GM19324 (cell line): ENCODE results near the gene GABARAPL2.
A peak's percentile ranks its signal among the peaks of the same experiment; 100 is the strongest.
"Not testable (repeated sequence)": the region's sequence is repeated elsewhere in the genome, so short reads cannot be mapped to it uniquely, and the experiment has no call there.

Experiments used
- ATAC-seq: cut with Tn5 transposase; IDR thresholded peaks from one replicate; pipeline ENCODE4 v1.9.1; 2021; ENCODE audit warnings: mild to moderate bottlenecking, moderate library complexity; ENCODE audit not compliant: unreplicated experiment, low FRiP score

GABARAPL2 gene

DNA sequence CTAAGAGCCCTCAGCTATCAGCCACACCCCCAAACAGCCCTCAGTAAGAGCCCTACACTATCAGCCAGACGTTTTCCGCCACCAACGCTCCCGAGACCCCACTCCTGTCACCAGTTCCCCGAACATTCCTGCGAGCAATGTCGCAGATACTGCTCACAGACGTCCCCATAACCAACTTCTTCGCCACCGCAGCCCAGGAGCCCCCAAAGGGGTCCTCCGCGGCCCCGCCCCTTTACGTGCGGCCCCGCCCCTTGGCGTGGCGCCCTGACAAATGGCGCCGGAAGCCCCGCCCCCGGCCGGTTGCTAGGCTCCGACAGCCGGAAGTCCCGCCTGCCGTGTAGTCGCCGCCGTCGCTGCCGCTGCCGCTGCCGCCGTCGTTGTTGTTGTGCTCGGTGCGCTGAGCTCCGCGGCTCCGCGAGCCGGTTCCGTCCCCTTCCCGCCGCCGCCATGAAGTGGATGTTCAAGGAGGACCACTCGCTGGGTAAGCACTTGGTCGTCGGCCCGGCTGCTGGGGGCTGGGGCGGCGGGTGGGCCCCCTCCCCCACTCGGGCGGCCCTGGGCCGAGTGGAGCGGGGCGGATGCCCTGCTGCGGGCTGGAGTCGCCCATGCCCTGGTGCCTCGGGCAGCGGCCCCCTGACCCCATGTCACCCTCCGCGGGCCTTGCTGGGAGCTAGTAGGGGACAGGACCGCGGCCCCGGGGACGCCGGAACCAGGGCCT lies at the start of gene GABARAPL2:
GABARAPL2 (plus strand) TSS at position 340 of the 718 bp plus-strand sequence; CDS start at position 448, 108 bp downstream.
- ATAC-seq = peak; percentile 85

DNA sequence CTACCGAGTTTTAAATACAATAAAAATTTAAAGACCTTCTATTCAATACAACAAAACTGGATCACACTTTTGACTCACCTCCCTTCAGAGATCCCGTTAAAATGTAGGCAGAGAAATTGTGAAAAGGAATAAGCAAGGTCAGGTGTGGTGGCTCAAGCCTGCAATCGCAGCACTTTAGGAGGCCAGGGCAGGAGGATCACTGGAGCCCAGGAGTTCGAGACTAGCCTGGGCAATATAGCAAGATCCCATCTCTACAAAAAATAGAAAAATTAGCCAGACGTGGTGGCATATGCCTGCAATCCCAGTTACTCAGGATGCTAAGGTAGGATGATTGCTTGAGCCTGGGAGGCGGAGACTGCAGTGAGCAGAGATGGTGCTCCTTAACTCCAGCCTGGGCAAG lies 47.0 kb upstream of the GABARAPL2 start:
- no peak for ATAC-seq

DNA sequence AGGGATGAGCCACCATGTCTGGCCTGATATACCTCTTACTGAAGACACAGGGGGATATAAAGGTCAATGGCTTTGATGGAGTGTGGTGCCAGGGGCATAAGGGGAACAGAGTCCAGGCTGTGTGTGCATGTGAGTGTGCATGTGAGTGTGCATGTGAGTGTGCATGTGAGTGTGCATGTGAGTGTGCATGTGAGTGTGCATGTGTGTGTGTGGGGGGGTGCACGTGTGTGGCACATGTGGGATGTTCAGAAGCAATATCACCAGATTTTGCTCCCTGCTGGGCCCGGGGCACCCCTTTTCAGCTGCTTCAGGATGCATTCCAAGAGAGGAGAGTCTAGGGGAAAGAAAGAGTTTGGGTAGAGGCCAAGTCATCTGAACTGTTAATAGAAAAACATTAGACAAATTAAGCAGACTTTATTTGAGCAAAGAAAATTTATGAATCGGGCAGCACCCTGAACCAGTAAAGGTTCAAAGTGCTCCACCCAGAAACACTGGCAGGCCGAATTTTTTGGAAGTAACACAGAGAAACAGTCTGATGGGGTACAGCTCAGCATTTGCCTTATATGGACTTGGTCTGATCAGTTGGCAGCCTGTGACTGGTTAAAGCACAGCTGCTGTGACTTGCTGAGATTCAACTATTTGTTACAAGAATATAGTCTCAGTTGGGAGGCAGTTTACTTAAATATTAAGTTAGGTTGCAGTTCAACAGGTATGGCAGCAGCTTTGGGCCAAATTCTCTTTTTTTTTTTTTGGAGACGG lies 40.0 kb upstream of the GABARAPL2 start:
- no peak for ATAC-seq

DNA sequence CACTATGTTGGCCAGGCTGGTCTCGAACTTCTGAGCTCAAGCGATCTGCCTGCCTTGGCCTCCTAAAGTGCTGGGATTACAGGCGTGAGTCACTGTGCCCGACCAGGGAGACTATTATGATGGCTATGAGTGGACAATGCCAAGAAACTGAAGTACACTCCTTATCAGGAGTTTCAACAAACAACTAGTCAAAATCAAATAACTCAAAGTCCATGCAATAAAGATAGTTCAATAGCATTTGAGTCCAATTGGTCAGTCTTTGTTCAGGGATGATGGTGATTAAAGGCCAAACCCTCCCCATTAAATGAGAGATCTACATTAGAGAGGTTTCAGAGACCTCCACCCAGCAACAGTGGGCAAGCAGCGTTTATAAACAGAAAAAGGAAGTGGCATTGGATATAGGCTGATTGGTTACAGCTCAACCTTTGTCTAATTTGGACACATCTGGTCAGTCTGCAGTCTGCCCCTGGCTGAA lies 38.3 kb upstream of the GABARAPL2 start:
- ATAC-seq = no peak

DNA sequence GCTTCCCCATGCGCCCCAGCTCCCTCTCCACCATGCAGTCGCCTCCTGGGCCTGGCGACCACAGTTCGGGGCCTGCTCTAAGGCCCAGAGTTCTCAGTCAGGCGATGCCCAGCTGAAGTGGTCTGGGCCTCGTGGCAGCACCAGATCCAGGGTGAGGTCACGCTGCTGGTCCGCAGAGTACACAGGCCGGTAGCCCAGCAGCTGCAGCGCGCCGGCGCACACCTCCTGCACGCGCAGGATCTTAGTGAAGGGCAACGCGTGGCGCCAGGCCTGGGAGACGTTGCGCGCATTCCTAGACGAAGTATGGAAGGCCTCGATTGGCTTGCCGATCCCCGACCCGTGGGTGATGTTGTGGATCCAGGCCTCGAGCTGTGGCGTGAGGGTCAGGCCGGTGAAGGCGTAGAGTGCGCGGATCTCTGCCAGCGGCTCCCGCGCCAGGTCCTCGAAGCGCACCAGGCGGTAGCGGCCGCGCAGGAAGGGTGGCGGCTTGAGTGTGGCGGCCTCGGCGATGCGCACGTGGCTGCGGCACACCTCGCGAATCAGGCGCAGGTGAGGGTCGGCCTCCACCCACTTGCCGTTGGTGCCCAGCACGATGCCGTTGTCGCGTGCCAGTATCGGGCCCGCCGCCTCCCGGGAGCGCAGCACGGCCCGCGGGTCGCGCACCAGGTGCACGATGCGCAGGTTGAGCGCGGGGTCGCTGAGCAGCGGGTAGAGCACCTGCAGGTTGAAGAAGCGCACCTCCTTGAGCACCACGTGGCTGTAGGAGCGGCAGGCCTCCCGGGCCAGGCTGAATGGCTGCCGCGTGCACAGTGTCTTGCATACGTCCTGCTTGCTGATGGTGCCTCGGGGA lies 36.9 kb upstream of the GABARAPL2 start:
- no peak for ATAC-seq

DNA sequence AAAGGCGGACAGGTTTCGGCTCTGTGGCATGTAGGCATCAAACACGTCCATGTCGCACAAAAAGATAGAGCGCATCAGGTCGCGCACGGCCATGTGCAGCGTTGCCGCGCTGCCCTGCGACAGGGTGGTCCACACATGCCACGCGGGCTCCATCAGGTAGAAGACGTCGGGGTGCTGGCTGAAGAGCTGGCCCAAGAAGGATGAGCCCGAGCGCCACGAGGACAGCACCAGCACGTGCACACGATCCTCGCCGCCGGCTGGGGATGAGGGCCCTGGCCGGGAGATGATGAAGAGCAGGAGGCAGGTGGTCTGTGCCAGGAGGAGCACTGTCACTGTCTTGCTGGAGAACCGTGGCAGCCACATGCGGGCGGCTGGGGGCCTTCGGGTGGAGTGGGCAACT lies 36.2 kb upstream of the GABARAPL2 start:
- no peak for ATAC-seq

DNA sequence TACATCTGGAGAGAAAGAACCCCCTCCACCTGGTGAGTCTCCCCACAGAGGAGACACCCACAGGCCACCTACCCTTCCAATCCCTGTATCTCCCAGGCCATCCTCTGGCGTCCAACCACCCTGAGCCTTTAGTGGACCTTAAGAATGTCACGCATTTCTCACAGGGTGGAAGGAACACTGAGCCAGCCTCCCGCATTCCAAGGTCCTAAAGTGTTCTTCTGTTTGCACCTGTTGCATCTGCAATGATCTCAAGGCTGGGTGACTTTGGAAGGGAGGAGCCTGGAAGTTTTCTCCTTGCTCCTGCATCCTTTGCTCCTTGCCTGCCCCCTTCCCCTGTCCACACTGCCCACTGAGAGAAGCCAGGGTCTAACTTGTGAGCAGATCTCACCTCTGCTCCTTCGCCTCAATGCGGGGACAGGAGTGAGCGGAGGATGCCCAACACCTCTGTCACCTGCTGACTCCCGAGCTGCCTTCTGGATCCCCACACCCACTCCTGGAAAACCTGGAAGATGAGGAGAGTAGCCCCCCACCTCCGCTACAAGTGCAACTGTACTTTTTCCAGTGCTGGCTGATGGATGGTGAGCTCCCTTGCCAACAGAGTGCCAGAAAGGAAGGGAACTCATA lies 33.9 kb upstream of the GABARAPL2 start:
- ATAC-seq = no peak

DNA sequence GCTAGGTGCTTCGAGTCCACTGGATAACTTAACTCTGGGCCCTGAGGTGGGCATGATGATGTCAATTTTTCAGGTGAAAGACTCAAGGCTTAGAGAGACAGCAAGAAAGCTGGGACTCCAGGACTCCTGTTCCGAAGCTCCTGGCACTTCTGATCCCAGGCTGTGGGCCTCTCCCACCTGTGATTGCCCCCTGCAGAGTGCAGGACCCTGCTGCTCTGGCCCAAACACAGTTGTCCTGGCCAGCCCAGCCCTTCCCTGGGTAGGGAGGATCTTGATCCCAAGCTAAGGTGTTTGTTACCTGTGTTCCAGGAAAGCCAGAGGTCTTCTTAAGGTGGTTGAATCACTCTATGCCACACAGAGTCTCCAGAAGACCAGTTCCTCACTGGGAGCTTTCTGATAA lies 33.4 kb upstream of the GABARAPL2 start:
- ATAC-seq = no peak

- no peak for ATAC-seq
Measured at GRCh38 chr16:75534560-75535205, 31.5 kb upstream of the GABARAPL2 start.

DNA sequence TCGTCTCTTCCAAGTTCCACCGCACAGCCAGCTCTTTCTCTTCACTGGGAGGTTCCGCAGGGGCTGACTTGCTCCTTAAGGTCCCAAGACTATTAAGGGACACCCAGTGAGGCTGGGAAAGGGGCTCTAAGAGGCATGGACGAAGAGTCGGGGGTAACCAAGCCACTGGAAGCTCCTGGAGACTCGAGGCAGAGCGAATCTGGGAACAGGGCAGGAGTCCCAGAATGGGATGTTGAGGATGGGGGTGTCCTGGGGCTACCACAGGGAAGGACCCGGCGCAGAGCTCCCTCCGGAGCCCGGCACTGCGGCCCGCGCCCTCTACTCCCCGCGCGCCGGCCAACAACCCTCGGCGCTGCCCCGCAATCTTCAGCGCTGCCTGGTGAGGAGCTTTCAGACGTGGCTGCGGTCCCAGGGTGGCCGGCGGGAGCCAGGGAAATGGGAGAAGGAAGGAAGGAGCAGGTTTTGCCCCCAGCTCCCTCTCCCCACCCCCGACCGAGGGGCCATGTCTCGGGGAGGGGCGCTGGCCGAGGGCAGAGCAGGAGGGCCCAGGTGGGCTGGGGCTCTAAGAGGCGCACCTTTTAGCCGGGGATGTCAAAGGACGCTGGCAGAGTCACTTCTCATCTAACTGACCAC lies 30.9 kb upstream of the GABARAPL2 start:
- ATAC-seq = no peak

- ATAC-seq = no peak
Measured at GRCh38 chr16:75535901-75536300, 30.3 kb upstream of the GABARAPL2 start, which contains the start of gene CHST5. CHST5 (minus strand) TSS chr16:75536108; CDS start chr16:75530384, 5,724 bp downstream.

DNA sequence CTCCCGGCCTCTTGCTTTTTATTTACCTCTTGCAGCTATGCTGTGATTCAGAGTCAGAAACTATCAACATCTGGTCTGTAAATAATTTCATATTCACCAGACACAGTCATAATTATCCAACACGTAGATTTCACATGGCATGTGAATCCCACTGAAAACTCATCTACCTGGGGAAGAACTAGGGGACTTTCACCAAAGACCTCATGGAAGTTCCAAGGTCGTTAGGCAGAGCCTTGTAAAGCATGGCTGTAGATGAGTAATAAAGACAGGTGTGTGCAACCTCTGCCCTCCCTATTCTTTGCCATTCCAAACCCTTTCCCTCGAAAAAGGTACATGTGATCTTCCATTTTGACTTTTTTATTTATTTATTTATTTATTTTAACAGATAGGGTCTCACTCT lies 28.4 kb upstream of the GABARAPL2 start:
- no peak for ATAC-seq

DNA sequence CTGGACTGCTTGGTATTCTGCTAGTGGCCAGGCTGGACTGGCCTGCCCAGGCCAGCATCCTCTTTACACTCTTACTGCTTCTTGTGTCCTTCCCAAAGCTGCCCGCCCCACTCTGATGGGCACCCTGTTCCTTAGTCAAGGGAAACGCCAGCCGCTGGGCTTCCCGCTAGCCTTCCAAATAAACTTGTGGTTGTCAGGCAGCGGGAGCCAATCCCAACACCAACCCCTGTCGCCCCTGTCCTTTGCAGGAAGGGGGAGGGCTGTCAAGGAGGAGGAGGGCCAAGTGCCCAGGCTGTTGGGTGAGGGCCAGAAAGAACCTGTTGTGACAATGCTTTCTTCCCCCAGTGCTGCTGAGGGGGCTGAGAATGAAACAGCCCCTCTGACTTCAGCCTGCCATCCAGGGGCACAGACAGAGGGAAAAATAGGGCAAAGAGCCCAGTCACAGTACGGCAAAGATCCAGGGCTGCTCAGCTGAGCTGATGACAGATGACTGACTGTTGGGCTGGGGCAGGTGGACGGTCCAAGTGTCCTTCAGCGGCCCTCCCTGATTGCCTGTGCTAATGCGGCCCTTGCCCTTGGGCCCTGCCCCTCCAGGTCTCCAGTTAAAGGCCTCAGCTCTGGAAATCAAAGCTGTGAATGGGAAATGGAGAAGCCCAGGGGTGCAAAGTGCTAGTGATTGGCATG lies 27.2 kb upstream of the GABARAPL2 start:
- ATAC-seq = not testable (repeated sequence)

DNA sequence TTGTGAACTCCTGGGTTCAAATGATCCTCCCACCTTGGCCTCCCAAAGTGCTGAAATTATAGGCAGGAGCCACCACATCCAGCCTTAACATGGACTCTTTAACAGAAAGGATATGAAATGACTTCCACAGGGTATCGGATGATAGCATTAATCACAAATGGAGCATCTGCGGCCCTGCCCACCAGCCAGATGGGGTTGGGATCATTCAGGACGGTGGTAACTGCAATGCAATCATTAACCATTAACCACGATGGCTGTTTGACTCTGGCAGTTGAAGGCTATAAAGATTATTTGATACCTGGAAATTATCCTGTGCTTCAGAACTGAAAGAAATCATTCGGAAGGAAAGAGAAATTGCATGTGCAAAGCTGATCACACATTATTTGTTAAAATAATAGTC lies 24.9 kb upstream of the GABARAPL2 start:
- ATAC-seq = no peak

DNA sequence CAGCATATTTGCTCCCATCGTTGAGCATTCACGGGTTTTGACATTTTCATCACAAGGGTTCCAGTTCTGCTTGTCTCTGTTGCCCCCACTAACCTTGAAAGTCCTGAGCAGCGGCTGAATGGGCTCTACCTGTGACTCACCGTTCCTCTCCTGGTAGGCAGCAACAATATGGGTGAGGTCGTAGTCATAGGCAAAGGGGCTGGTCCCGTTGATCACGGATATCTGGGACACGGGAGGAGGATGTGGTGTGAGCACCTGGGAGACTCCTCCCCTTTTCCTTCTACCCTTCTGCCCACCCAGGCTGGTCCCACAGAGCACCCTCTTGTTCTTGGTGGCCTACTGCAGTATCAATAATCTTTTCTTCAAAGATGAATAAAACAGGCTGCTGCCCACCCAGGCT lies 23.7 kb upstream of the GABARAPL2 start:
- ATAC-seq = not testable (repeated sequence)

- ATAC-seq = not testable (repeated sequence)
Measured at GRCh38 chr16:75545879-75546278, 20.3 kb upstream of the GABARAPL2 start.

GRCh38 chr16:75546293-75546692 lies 19.9 kb upstream of the GABARAPL2 start:
- no peak for ATAC-seq

- not testable (repeated sequence) for ATAC-seq
Measured at GRCh38 chr16:75548456-75548855, 17.7 kb upstream of the GABARAPL2 start.

DNA sequence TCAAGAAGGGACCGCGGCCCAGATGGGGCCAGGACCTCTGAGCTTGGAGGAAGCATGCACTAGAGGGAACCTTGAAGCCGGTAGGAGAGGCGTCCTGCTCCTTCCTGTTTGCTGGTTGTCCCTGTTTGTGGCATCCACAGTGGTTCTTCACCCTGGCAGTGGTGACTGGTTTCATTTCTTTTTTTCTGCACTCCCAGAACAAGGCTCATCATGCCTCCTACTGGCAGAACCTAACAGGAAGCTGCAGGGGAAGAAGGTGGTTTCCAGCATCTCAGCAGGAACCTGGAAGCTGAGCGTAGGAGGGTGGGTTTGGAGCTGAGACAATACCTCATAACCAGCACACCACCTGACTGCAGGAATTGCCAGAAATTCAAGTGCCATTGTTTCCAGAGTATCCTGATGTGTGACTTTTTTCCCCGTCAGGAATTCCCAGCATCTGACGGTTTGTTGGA lies 15.9 kb upstream of the GABARAPL2 start:
- ATAC-seq = no peak
